H1 (cell line): ENCODE measurements around the gene INSYN2A. TPM values are rescaled to one million over a fixed set of nuclear protein-coding genes. Genes with fewer than 3 reads are reported as not detected.

ENCODE experiments used
- CTCF ChIA-PET: fragments of 300-600 bp; sonication (Branson Sonifier 250); formaldehyde crosslinking; loops from one replicate; lab custom pipeline; 2021; ENCODE audit not compliant: partially characterized antibody; lab: Charles Lee
- POLR2A ChIA-PET: fragments of 300-600 bp; sonication (Branson Sonifier 250); formaldehyde crosslinking; loops from one replicate; lab custom pipeline; 2021; ENCODE audit warnings: inconsistent platforms; ENCODE audit not compliant: partially characterized antibody; lab: Charles Lee
- DNase-seq, 2 experiments: peaks; one replicate each; pipeline versions ENCODE4 v3.0.0 to v3.0.0-alpha.2; 2010 to 2022; ENCODE audit warnings: low spot score in 2 of 2, low read depth in 1 of 2, mixed read lengths in 1 of 2
- FAIRE-seq: peaks from 2 replicates; lab custom pipeline; 2011; peaks lifted over from hg19 to GRCh38; lab: Jason Lieb, UNC
- H2AFZ ChIP-seq: 2 replicates; pipeline ENCODE4 v1.8.1; 2012; ENCODE audit warnings: low read length, inconsistent platforms
- H2AK5ac ChIP-seq: 2 replicates; pipeline ENCODE4 v1.6.1; 2013; ENCODE audit warnings: low read depth, low read length
- H2BK120ac ChIP-seq: replicated peaks from 2 replicates; pipeline ENCODE3; 2013; ENCODE audit warnings: low read depth, low read length, inconsistent platforms
- H2BK12ac ChIP-seq: 2 replicates; pipeline ENCODE4 v1.6.1; 2013; ENCODE audit warnings: low read depth, low read length
- H2BK15ac ChIP-seq: 2 replicates; pipeline ENCODE4 v1.6.1; 2013; ENCODE audit warnings: low read length
- H2BK20ac ChIP-seq: 2 replicates; pipeline ENCODE4 v1.6.1; 2013; ENCODE audit warnings: low read length
- H2BK5ac ChIP-seq: 2 replicates; pipeline ENCODE4 v1.6.1; 2013; ENCODE audit warnings: low read depth, low read length
- H3K14ac ChIP-seq: 2 replicates; pipeline ENCODE4 v1.6.1; 2013; ENCODE audit warnings: inconsistent platforms; ENCODE audit not compliant: insufficient read length
- H3K18ac ChIP-seq: 2 replicates; pipeline ENCODE4 v1.6.1; 2013; ENCODE audit warnings: low read length; ENCODE audit errors: extremely low read depth
- H3K23ac ChIP-seq: 2 replicates; pipeline ENCODE4 v1.6.1; 2013; ENCODE audit warnings: inconsistent platforms; ENCODE audit not compliant: insufficient read length
- H3K23me2 ChIP-seq: 2 replicates; pipeline ENCODE4 v1.6.1; 2013; ENCODE audit warnings: low read depth, low read length
- H3K27ac ChIP-seq: 2 replicates; pipeline ENCODE4 v1.6.1; 2011; ENCODE audit warnings: low read depth, low read length, inconsistent platforms
- H3K27me3 ChIP-seq, 4 experiments: replicated peaks in 1 of 4; 1 replicate in 1 of 4; 2 replicates in 3 of 4; pipeline versions ENCODE4 v1.6.1 to v1.8.1; 2011 to 2013; ENCODE audit warnings: low read length in 3 of 4, mild to moderate bottlenecking in 3 of 4, inconsistent platforms in 2 of 4, mixed read lengths in 2 of 4, moderate library complexity in 1 of 4; ENCODE audit not compliant: control insufficient read depth in 3 of 4, insufficient read depth in 3 of 4; ENCODE audit errors: extremely low read depth in 1 of 4
- H3K36me3 ChIP-seq, 4 experiments: 2 replicates each; pipeline versions ENCODE4 v1.6.1 to v1.8.1; 2011 to 2013; ENCODE audit warnings: mild to moderate bottlenecking in 4 of 4, low read length in 3 of 4, moderate library complexity in 2 of 4, control low read depth in 1 of 4, inconsistent platforms in 1 of 4; ENCODE audit not compliant: insufficient read depth in 4 of 4, control insufficient read depth in 2 of 4
- H3K4ac ChIP-seq: replicated peaks from 2 replicates; pipeline ENCODE3; 2013; ENCODE audit warnings: low read length, low read depth, mixed read lengths, inconsistent platforms; ENCODE audit not compliant: insufficient read length
- H3K4me1 ChIP-seq, 4 experiments: replicated peaks in 1 of 4; 1 replicate in 1 of 4; 2 replicates in 3 of 4; pipeline versions ENCODE4 v1.6.1 to v1.8.1; 2011 to 2013; ENCODE audit warnings: low read length in 3 of 4, inconsistent platforms in 2 of 4, mixed read lengths in 1 of 4; ENCODE audit not compliant: insufficient read depth in 4 of 4, control insufficient read depth in 3 of 4
- H3K4me2 ChIP-seq, 2 experiments: 2 replicates each; pipeline versions ENCODE4 v1.6.1 to v1.8.1; 2011 to 2013; ENCODE audit warnings: low read depth in 2 of 2, low read length in 2 of 2, control low read depth in 1 of 2, inconsistent platforms in 1 of 2, mild to moderate bottlenecking in 1 of 2; ENCODE audit not compliant: insufficient read depth in 1 of 2
- H3K4me3 ChIP-seq, 4 experiments: fragments of 200-600, 300-600 bp in 1 of 4; sonication (generic), shearing (Covaris generic), sonication (Bioruptor Twin) in 1 of 4; 2 replicates each; pipeline versions ENCODE4 v1.5.1 to v1.8.1; 2011 to 2016; ENCODE audit warnings: low read length in 4 of 4, low read depth in 3 of 4, control low read depth in 2 of 4, inconsistent platforms in 2 of 4, mild to moderate bottlenecking in 2 of 4, mixed read lengths in 1 of 4, moderate library complexity in 1 of 4; ENCODE audit not compliant: insufficient read depth in 2 of 4; ENCODE audit errors: extremely low read depth in 1 of 4
- H3K56ac ChIP-seq: replicated peaks from 2 replicates; pipeline ENCODE3; 2013; ENCODE audit warnings: low read depth, mild to moderate bottlenecking, mixed read lengths, low read length, inconsistent platforms; ENCODE audit not compliant: insufficient read length
- H3K79me1 ChIP-seq: 2 replicates; pipeline ENCODE4 v1.6.1; 2013; ENCODE audit warnings: low read depth, low read length, control low read depth
- H3K79me2 ChIP-seq, 2 experiments: 2 replicates each; pipeline versions ENCODE4 v1.6.1 to v1.8.1; 2012 to 2013; ENCODE audit warnings: low read length in 2 of 2, mild to moderate bottlenecking in 2 of 2, inconsistent platforms in 1 of 2; ENCODE audit not compliant: insufficient read depth in 2 of 2, control insufficient read depth in 1 of 2
- H3K9ac ChIP-seq, 4 experiments: replicated peaks in 1 of 4; 1 replicate in 1 of 4; 2 replicates in 3 of 4; pipeline versions ENCODE4 v1.6.1 to v1.8.1; 2011 to 2013; ENCODE audit warnings: low read depth in 3 of 4, low read length in 3 of 4, control low read depth in 2 of 4, mild to moderate bottlenecking in 2 of 4, moderate library complexity in 2 of 4, inconsistent platforms in 1 of 4; ENCODE audit errors: extremely low read depth in 1 of 4
- H3K9me3 ChIP-seq, 2 experiments: 2 replicates each; pipeline versions ENCODE4 v1.6.1 to v1.8.1; 2012 to 2013; ENCODE audit warnings: mild to moderate bottlenecking in 2 of 2, moderate library complexity in 2 of 2, control low read depth in 1 of 2, inconsistent platforms in 1 of 2, low read depth in 1 of 2, low read length in 1 of 2, mixed read lengths in 1 of 2; ENCODE audit not compliant: insufficient read depth in 2 of 2
- H4K20me1 ChIP-seq, 2 experiments: replicated peaks in 1 of 2; 2 replicates each; pipeline versions ENCODE3 to v1.8.1; 2011 to 2013; ENCODE audit warnings: inconsistent platforms in 2 of 2, low read length in 2 of 2, mild to moderate bottlenecking in 1 of 2; ENCODE audit not compliant: insufficient read depth in 2 of 2, control insufficient read depth in 1 of 2
- H4K5ac ChIP-seq: 2 replicates; pipeline ENCODE4 v1.6.1; 2013; ENCODE audit warnings: low read length, low read depth, mixed read lengths, inconsistent platforms; ENCODE audit not compliant: insufficient read length
- H4K8ac ChIP-seq: 2 replicates; pipeline ENCODE4 v1.8.0; 2013; ENCODE audit warnings: mild to moderate bottlenecking, moderate library complexity, low read length, inconsistent platforms; ENCODE audit not compliant: insufficient read depth; ENCODE audit errors: extremely low read depth
- H4K91ac ChIP-seq: replicated peaks from 2 replicates; pipeline ENCODE3; 2013; ENCODE audit warnings: low read length, mixed read lengths, inconsistent platforms; ENCODE audit not compliant: insufficient read length
- KDM4A ChIP-seq: IDR thresholded peaks from one replicate; pipeline ENCODE4 v1.7.1; 2012; ENCODE audit warnings: low read depth, mild to moderate bottlenecking, moderate library complexity, low read length, inconsistent platforms; ENCODE audit not compliant: severe bottlenecking
- RNF2 ChIP-seq: fragments of 200-900, 300-1000 bp; sonication (generic); IDR thresholded peaks from 2 replicates; pipeline ENCODE4 v1.7.1; 2016; ENCODE audit warnings: borderline replicate concordance, low read depth, mild to moderate bottlenecking, antibody characterized with exemption, low read length; ENCODE audit not compliant: poor library complexity, severe bottlenecking; ENCODE audit errors: missing control alignments
- TAF7 ChIP-seq: optimal IDR thresholded peaks from 2 replicates; pipeline ENCODE3; 2011; ENCODE audit warnings: low read depth, mild to moderate bottlenecking, inconsistent platforms, low read length, moderate library complexity, borderline replicate concordance
- TCF12 ChIP-seq: IDR thresholded peaks from 2 replicates; pipeline ENCODE4 v1.6.1; 2011; ENCODE audit warnings: low read depth, mild to moderate bottlenecking, low read length
- WGBS, 2 experiments: shearing (Covaris generic) in 1 of 2; methylation state at CpG; one replicate each; pipeline versions ENCODE4 v1.1.6 to v1.1.7; 2013 to 2015; ENCODE audit warnings: low lambda C conversion rate in 2 of 2, mixed read lengths in 2 of 2, inconsistent platforms in 1 of 2, low coverage in 1 of 2, missing lambda C conversion rate in 1 of 2; ENCODE audit not compliant: insufficient replicate concordance in 2 of 2, insufficient coverage in 1 of 2, insufficient read length in 1 of 2; ENCODE audit errors: extremely low coverage in 1 of 2, missing lambda C conversion rate in 1 of 2; 5-methylcytosine and 5-hydroxymethylcytosine counted together
- polyA plus RNA-seq, 7 experiments: library from polyadenylated mRNA; depleted of rRNA in 3 of 7; stranded (reverse) in 5 of 7; unstranded in 2 of 7; fragments of >200 nt in 5 of 7; fragments of 200-250 nt in 2 of 7; gene quantifications; 1 replicate in 5 of 7; 2 replicates in 1 of 7; 4 replicates in 1 of 7; pipeline versions ENCODE4 v1.2.1 to v1.2.3, GENCODE V29; 2011 to 2013; ENCODE audit warnings: missing spikeins in 2 of 7, mixed read lengths in 2 of 7
- total RNA-seq: library from RNA; stranded (reverse); fragmentation: NEBNext Ultra II Directional; extraction: Animal tissue kit (Norgen Biotek cat#: 25700); gene quantifications from 2 replicates; pipeline ENCODE4 v1.2.1, GENCODE V29; 2021

The INSYN2A gene
- total and polyA plus RNA-seq, 2 of the 8 experiments (the other 6 are each of a cell fraction or from before 2014, with no cell fraction given): 0.11 to 0.19 TPM

DNA sequence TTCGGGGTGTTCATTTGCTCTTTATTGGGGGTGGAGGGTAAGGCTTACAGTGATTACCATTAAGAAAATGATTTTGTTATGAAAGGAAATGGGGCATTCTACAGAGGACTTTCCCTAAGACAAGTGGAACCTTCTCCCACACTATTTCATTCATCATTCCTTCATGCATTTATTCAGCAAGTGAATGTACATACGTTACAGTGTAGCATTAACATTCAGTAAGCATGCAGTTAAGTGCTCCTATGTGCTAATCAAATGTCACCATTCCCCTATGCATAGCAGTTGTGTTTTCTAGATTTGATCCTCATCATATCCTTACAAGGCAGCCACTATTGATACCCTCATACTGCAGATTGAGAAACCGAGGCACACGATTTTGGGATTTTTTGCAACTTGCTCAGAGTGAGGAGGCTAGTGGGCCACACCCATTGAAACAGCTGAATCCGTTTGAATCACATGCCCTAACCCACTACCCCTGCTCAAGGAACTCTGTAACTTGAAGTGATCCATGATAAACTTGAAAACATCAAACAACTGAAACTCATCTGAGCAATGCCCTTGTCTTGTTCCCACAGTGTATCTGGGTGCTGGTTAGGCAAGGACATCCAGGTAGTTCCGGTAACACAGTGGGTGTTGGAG is 16.7 kb downstream of the INSYN2A start:
- Histone ChIP-seq H3K23ac (no peak overlapping the region), H3K36me3 (no peaks in the 10 kb centered on the region), H2BK15ac (no peak overlapping the region), H4K20me1 (peaks cover 0 to 1% of the 10 kb centered on the region in 2 experiments), H3K4me1 (no peaks in the 10 kb centered on the region), H3K79me2 (no peaks in the 10 kb centered on the region), H2AK5ac (no peak overlapping the region), H2BK12ac (no peak overlapping the region), H3K9ac (no peak overlapping the region), H2BK5ac (no peak overlapping the region), H3K79me1 (no peaks in the 10 kb centered on the region), H3K56ac (no peak overlapping the region), H3K4me2 (no peak overlapping the region), H4K5ac (no peak overlapping the region), H3K4me3 (no peak overlapping the region), H4K91ac (no peak overlapping the region), H3K4ac (no peak overlapping the region), H3K18ac (no peak overlapping the region), H3K27ac (no peak overlapping the region), H2AFZ (no peak overlapping the region), H3K14ac (no peak overlapping the region), H2BK120ac (no peak overlapping the region), H2BK20ac (no peak overlapping the region), H3K23me2 (no peaks in the 10 kb centered on the region), H4K8ac (no peak overlapping the region), H3K9me3 (no peaks in the 10 kb centered on the region), H3K27me3 (no peaks in the 10 kb centered on the region)
- no peak for DNase-seq
- TF ChIP-seq RNF2: no peak
- TF ChIP-seq TAF7: no peak
- no peak for TF ChIP-seq TCF12
- TF ChIP-seq KDM4A: no peak
- WGBS, 2 experiments: 93% methylated on average over 6 of the region's 6 CpGs; no CpG with 5 or more reads in 1 of the 2 experiments
- ChIA-PET POLR2A (no interaction called here), CTCF (interaction anchor here (1.1 kb wide), 1 partner anchor 14 kb away, joined by 3 read pairs; no protein-coding TSS in a partner anchor)
- FAIRE-seq: no peak
